Stimulated activated CD4-positive, alpha-beta T cell treated with anti-CD3 and anti-CD28 coated beads, Interleukin-4, amount 100 ng/mL, for 24 hours (primary cell): ENCODE measurements around the gene ATP5F1A.
"Not testable (repeated sequence)": the region's sequence is repeated elsewhere in the genome, so short reads cannot be mapped to it uniquely, and the experiment has no call there.

Experiments
- DNase-seq: peaks from one replicate; pipeline ENCODE4 v3.0.0-alpha.2; 2020

ATP5F1A gene

GRCh38 chr18:46072959-46073358 is 25.1 kb downstream of the ATP5F1A start:
- DNase-seq = no peak

- DNase-seq = no peak
Measured at GRCh38 chr18:46072376-46072867, 25.7 kb downstream of the ATP5F1A start.

GRCh38 chr18:46071653-46072375 is 26.3 kb downstream of the ATP5F1A start, which contains the start of gene PSTPIP2:
TSS of gene PSTPIP2 (minus strand) at chr18:46072260. CDS start at chr18:46072188, 72 bp downstream.
- peak; percentile 70 for DNase-seq

GRCh38 chr18:46070815-46071652 is 27.1 kb downstream of the ATP5F1A start:
- DNase-seq = no peak

- no peak for DNase-seq
Measured at GRCh38 chr18:46070232-46070631, 27.9 kb downstream of the ATP5F1A start.

- no peak for DNase-seq
Measured at GRCh38 chr18:46069524-46069923, 28.6 kb downstream of the ATP5F1A start.

GRCh38 chr18:46068763-46069162 is 29.3 kb downstream of the ATP5F1A start:
- no peak for DNase-seq

GRCh38 chr18:46067438-46068007 is 30.6 kb downstream of the ATP5F1A start:
- DNase-seq = no peak

GRCh38 chr18:46062781-46063180 is 35.3 kb downstream of the ATP5F1A start:
- DNase-seq = no peak

- DNase-seq = no peak
Measured at GRCh38 chr18:46061796-46062195, 36.3 kb downstream of the ATP5F1A start.

GRCh38 chr18:46061387-46061786 is 36.7 kb downstream of the ATP5F1A start:
- DNase-seq = no peak

- no peak for DNase-seq
Measured at GRCh38 chr18:46060359-46060841, 37.7 kb downstream of the ATP5F1A start.

- DNase-seq = no peak
Measured at GRCh38 chr18:46055838-46056230, 42.3 kb downstream of the ATP5F1A start.

GRCh38 chr18:46054956-46055837 is 42.9 kb downstream of the ATP5F1A start:
- DNase-seq = no peak

GRCh38 chr18:46053368-46054095 is 44.6 kb downstream of the ATP5F1A start:
- no peak for DNase-seq

- no peak for DNase-seq
Measured at GRCh38 chr18:46051731-46052461, 46.2 kb downstream of the ATP5F1A start.

- DNase-seq = no peak
Measured at GRCh38 chr18:46050268-46050667, 47.8 kb downstream of the ATP5F1A start.

GRCh38 chr18:46048641-46049040 is 49.5 kb downstream of the ATP5F1A start:
- DNase-seq = no peak

GRCh38 chr18:46047369-46047768 is 50.7 kb downstream of the ATP5F1A start:
- not testable (repeated sequence) for DNase-seq

GRCh38 chr18:46046688-46047087 is 51.4 kb downstream of the ATP5F1A start:
- DNase-seq = no peak

GRCh38 chr18:46046126-46046525 is 52.0 kb downstream of the ATP5F1A start:
- DNase-seq = no peak
